ENCODE measurements around the gene EFNA5. TPM values are rescaled to one million over a fixed set of nuclear protein-coding genes. Genes with fewer than 3 reads are reported as not detected.
"Not testable (repeated sequence)": the region's sequence is repeated elsewhere in the genome, so short reads cannot be mapped to it uniquely, and the experiment has no call there.

The EFNA5 gene
- total and polyA plus RNA-seq, 5 donors from 2014 or later: 0.73 TPM; not detected in 4

DNA sequence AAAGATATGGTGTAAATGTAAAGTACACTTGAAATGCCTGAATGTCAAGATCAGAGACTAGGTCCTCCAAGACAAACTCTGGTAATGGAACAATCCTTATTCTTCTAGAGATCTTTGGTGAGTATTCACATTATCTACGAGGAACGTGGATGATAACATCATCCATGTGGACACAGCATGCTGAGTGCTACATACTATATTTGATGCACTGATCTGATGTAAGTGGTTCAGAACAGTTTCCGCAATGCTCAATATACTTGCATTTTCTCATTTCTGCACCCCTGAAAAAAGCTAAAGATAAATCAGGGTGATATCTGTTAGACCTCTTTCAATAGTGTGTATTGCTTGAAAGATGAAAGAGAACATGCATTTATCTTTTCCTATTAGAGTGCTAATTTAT is 226.8 kb downstream of the EFNA5 start:
- ATAC-seq (ENCODE audit: low read depth in 2 of 2) (no peak), DNase-seq (no peak)
- Mint-ChIP-seq H3K36me3 (no peaks in the 10 kb centered on the region), H3K27me3 (peaks cover 7% of the 10 kb centered on the region), H3K9me3 (peaks cover 0 to 13% (median 2%) of the 10 kb centered on the region in 7 donors), H3K27ac (no peak overlapping the region), H3K4me3 (no peak overlapping the region), H3K4me1 (peaks cover 0 to 4% (median 0%) of the 10 kb centered on the region in 4 donors)
- no peaks in the 10 kb centered on the region for H3K4me1 ChIP-seq (ENCODE audit: control insufficient read depth, insufficient read depth, low read length, poor library complexity, severe bottlenecking)
- H3K4me3 ChIP-seq (ENCODE audit: low read depth, low read length): no peak overlapping the region
- H3K27me3 ChIP-seq (ENCODE audit: control insufficient read depth, insufficient read depth, low read length): peaks cover 3% of the 10 kb centered on the region
- H3K9me3 ChIP-seq (ENCODE audit: control insufficient read depth in 2 of 2, low read length in 2 of 2): peaks cover 0 to 3% of the 10 kb centered on the region in 2 experiments
- no peak overlapping the region for H3K27ac ChIP-seq (ENCODE audit: insufficient read depth, low read length, poor library complexity, severe bottlenecking)
- H3K36me3 ChIP-seq (ENCODE audit: control insufficient read depth, insufficient read depth, low read length): no peaks in the 10 kb centered on the region

DNA sequence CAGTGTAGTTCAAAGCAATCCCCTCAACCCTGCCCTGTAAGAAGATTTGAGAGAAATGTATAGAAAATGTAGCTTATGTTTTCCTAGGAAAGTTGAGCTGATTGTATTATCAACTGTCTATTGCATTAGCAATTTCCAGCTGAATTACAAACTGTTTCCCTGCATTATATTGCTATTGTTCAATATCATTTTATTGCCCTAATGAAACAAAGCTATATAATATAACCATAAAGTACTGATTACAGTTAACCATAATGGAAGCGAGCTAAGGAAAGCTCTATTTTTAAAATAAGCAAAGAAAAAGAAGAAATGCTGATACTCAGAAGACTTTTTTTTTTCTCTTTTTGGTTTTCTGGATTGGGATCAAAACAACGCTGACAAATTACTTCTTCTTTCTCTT is 228.3 kb downstream of the EFNA5 start:
- Mint-ChIP-seq H3K36me3 (no peaks in the 10 kb centered on the region), H3K4me1 (peaks cover 0 to 3% (median 0%) of the 10 kb centered on the region in 4 donors), H3K4me3 (no peak overlapping the region), H3K27ac (no peak overlapping the region), H3K9me3 (peaks cover under 1 to 13% (median 2%) of the 10 kb centered on the region in 7 donors), H3K27me3 (peaks cover 7% of the 10 kb centered on the region)
- no peaks in the 10 kb centered on the region for H3K36me3 ChIP-seq (ENCODE audit: control insufficient read depth, insufficient read depth, low read length)
- no peak overlapping the region for H3K27ac ChIP-seq (ENCODE audit: insufficient read depth, low read length, poor library complexity, severe bottlenecking)
- ATAC-seq (ENCODE audit: low read depth in 2 of 2) (no peak), DNase-seq (no peak)
- H3K4me3 ChIP-seq (ENCODE audit: low read depth, low read length): no peak overlapping the region
- H3K9me3 ChIP-seq (ENCODE audit: control insufficient read depth in 2 of 2, low read length in 2 of 2): peaks cover 0 to 4% of the 10 kb centered on the region in 2 experiments
- H3K27me3 ChIP-seq (ENCODE audit: control insufficient read depth, insufficient read depth, low read length): peaks cover 3% of the 10 kb centered on the region
- no peaks in the 10 kb centered on the region for H3K4me1 ChIP-seq (ENCODE audit: control insufficient read depth, insufficient read depth, low read length, poor library complexity, severe bottlenecking)

DNA sequence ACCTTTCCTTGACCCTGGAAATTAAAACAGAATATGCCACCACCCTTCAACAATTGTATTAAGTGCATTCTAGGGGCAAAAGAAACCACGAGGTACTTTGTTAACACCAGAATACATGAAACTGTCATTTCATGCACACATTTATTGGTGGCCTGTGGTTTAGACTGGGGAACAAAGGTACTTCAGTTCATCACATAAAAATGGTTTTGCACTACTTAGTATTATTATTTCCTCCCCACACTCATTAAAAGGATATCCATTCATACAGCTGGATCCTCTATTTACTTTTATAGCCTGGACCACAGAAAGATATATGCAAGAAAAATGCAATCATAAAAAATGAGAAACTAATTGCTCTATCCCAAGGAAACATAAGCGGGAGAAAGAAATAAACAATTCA is 230.9 kb downstream of the EFNA5 start:
- Histone ChIP-seq H3K9me3 (ENCODE audit: control insufficient read depth in 2 of 2, low read length in 2 of 2) (peaks cover 0 to 4% of the 10 kb centered on the region in 2 experiments), H3K36me3 (ENCODE audit: control insufficient read depth, insufficient read depth, low read length) (no peaks in the 10 kb centered on the region), H3K4me3 (ENCODE audit: low read depth, low read length) (no peak overlapping the region), H3K27me3 (ENCODE audit: control insufficient read depth, insufficient read depth, low read length) (peaks cover 3% of the 10 kb centered on the region), H3K4me1 (ENCODE audit: control insufficient read depth, insufficient read depth, low read length, poor library complexity, severe bottlenecking) (no peaks in the 10 kb centered on the region), H3K27ac (ENCODE audit: insufficient read depth, low read length, poor library complexity, severe bottlenecking) (no peak overlapping the region)
- ATAC-seq (ENCODE audit: low read depth in 2 of 2) (no peak), DNase-seq (no peak)
- Mint-ChIP-seq H3K4me1 (no peaks in the 10 kb centered on the region), H3K4me3 (no peak overlapping the region), H3K27ac (no peak overlapping the region), H3K36me3 (no peaks in the 10 kb centered on the region), H3K9me3 (peaks cover 0 to 11% (median 3%) of the 10 kb centered on the region in 7 donors), H3K27me3 (peaks cover 11% of the 10 kb centered on the region)

DNA sequence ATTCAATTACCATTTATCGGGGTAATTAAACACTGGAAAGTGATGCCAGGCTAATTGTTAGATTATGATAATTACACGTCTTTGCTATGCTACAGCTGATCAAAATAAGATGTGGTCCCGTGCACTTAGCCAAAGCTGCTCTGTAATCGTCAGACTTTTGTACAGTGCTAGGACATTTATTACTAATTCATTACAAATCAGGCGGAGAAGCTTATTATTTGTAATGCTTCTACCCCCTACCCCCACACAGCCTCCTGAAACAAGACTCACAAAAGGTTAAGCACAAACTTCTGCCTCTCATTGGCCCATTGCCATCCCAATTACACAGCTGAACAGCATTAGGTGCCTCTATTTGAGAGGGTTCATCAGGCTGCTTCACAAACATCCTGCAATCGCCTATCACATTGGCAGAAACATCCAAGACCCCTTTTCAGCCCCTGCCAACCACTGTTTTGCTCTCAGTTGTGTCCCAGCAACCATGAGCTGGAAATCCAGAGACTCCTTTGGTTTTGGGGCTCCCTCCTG is 232.7 kb downstream of the EFNA5 start:
- no peaks in the 10 kb centered on the region for H3K36me3 Mint-ChIP-seq
- H3K4me1 ChIP-seq (ENCODE audit: control insufficient read depth, insufficient read depth, low read length, poor library complexity, severe bottlenecking): no peaks in the 10 kb centered on the region
- DNase-seq (no peak), ATAC-seq (ENCODE audit: low read depth in 2 of 2) (no peak)
- peaks cover 7% of the 10 kb centered on the region for H3K27me3 Mint-ChIP-seq
- peaks cover 0 to 4% of the 10 kb centered on the region in 2 experiments for H3K9me3 ChIP-seq (ENCODE audit: control insufficient read depth in 2 of 2, low read length in 2 of 2)
- no peak overlapping the region for H3K4me3 ChIP-seq (ENCODE audit: low read depth, low read length)
- no peak overlapping the region for H3K27ac Mint-ChIP-seq
- H3K27ac ChIP-seq (ENCODE audit: insufficient read depth, low read length, poor library complexity, severe bottlenecking): no peak overlapping the region
- no peak overlapping the region for H3K4me3 Mint-ChIP-seq
- H3K4me1 Mint-ChIP-seq: no peaks in the 10 kb centered on the region
- peaks cover 0 to 11% (median 3%) of the 10 kb centered on the region in 7 donors for H3K9me3 Mint-ChIP-seq
- H3K27me3 ChIP-seq (ENCODE audit: control insufficient read depth, insufficient read depth, low read length): peaks cover 3% of the 10 kb centered on the region
- no peaks in the 10 kb centered on the region for H3K36me3 ChIP-seq (ENCODE audit: control insufficient read depth, insufficient read depth, low read length)

DNA sequence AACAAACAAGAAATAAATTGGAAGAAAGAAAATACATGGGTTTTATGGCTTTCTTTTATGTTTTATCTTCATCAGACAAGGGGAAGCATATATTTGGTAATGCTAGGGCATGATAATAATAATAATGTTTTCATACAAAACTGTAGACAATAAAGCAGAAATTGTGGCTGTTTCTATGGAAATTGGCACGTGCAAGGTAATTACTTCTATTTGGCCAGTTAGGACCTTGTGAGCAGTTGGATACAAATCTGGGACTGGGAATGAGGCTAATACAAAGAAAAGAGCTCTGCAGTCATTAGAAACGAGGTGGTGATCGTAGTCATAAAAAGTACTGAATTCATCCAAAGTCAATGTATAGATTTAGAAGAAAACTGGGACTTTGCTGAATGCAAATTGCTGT is 233.6 kb downstream of the EFNA5 start:
- H3K4me3 ChIP-seq (ENCODE audit: low read depth, low read length): no peak overlapping the region
- no peaks in the 10 kb centered on the region for H3K4me1 Mint-ChIP-seq
- H3K27ac ChIP-seq (ENCODE audit: insufficient read depth, low read length, poor library complexity, severe bottlenecking): no peak overlapping the region
- ATAC-seq (ENCODE audit: low read depth in 2 of 2) (no peak), DNase-seq (no peak)
- peaks cover 0 to 11% (median 3%) of the 10 kb centered on the region in 7 donors for H3K9me3 Mint-ChIP-seq
- H3K4me3 Mint-ChIP-seq: no peak overlapping the region
- peaks cover 0 to 4% of the 10 kb centered on the region in 2 experiments for H3K9me3 ChIP-seq (ENCODE audit: control insufficient read depth in 2 of 2, low read length in 2 of 2)
- H3K36me3 Mint-ChIP-seq: no peaks in the 10 kb centered on the region
- H3K27me3 ChIP-seq (ENCODE audit: control insufficient read depth, insufficient read depth, low read length): peaks cover 3% of the 10 kb centered on the region
- peaks cover 4% of the 10 kb centered on the region for H3K27me3 Mint-ChIP-seq
- no peaks in the 10 kb centered on the region for H3K36me3 ChIP-seq (ENCODE audit: control insufficient read depth, insufficient read depth, low read length)
- no peak overlapping the region for H3K27ac Mint-ChIP-seq
- no peaks in the 10 kb centered on the region for H3K4me1 ChIP-seq (ENCODE audit: control insufficient read depth, insufficient read depth, low read length, poor library complexity, severe bottlenecking)

DNA sequence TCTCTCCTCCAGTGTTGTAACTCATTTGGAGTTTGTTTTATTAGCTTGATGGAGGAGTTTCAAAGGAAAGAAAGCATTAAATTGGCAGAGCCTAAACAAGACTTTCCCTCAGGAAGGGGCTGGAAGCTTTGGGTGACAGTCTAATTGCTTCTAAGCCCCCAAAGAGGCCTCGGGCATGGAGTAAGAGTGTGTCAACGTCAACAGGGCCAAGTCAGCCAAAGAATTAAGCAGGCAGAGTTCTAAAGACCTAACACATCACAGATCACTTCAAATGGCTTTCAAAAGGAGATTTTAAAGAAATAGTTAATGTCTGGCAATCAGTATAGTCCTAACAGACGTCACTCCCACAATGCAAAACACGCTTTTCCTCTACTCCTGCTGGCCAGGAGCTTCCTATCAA is 234.5 kb downstream of the EFNA5 start:
- no peak overlapping the region for H3K4me3 ChIP-seq (ENCODE audit: low read depth, low read length)
- no peak for ATAC-seq (ENCODE audit: low read depth in 2 of 2)
- no peaks in the 10 kb centered on the region for H3K4me1 ChIP-seq (ENCODE audit: control insufficient read depth, insufficient read depth, low read length, poor library complexity, severe bottlenecking)
- Mint-ChIP-seq H3K9me3 (peaks cover 0 to 11% (median 3%) of the 10 kb centered on the region in 7 donors), H3K4me1 (no peaks in the 10 kb centered on the region), H3K36me3 (no peaks in the 10 kb centered on the region), H3K27me3 (peaks cover 4% of the 10 kb centered on the region), H3K4me3 (no peak overlapping the region), H3K27ac (no peak overlapping the region)
- DNase-seq: no peak
- H3K9me3 ChIP-seq (ENCODE audit: control insufficient read depth in 2 of 2, low read length in 2 of 2): peaks cover 0 to 4% of the 10 kb centered on the region in 2 experiments
- H3K36me3 ChIP-seq (ENCODE audit: control insufficient read depth, insufficient read depth, low read length): no peaks in the 10 kb centered on the region
- H3K27me3 ChIP-seq (ENCODE audit: control insufficient read depth, insufficient read depth, low read length): peaks cover 3% of the 10 kb centered on the region
- H3K27ac ChIP-seq (ENCODE audit: insufficient read depth, low read length, poor library complexity, severe bottlenecking): no peak overlapping the region

DNA sequence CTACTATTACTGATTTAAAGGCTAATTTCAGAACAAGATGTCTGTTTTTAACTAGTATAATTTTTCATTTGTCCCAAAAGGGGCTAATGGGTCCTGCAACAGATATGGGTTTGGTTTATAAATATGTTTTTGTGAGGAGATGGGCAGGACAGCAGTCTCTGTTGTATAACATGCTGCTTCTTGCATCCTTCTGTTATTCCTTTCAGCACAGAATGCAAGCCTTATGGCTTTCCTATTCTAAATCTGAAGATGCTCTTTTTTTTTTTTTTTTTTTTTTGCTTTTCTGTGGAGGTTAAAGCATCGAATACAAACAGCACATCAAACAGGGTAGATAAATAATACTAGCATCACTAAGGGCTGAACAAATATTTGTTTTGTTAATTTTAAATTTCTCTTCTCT is 235.7 kb downstream of the EFNA5 start:
- Mint-ChIP-seq H3K9me3 (peaks cover 0 to 11% (median 3%) of the 10 kb centered on the region in 7 donors), H3K4me1 (peaks cover 0 to 2% (median 0%) of the 10 kb centered on the region in 4 donors), H3K4me3 (no peak overlapping the region), H3K27me3 (peaks cover 4% of the 10 kb centered on the region), H3K36me3 (no peaks in the 10 kb centered on the region), H3K27ac (no peak overlapping the region)
- DNase-seq: no peak
- H3K4me3 ChIP-seq (ENCODE audit: low read depth, low read length): no peak overlapping the region
- no peaks in the 10 kb centered on the region for H3K27me3 ChIP-seq (ENCODE audit: control insufficient read depth, insufficient read depth, low read length)
- H3K9me3 ChIP-seq (ENCODE audit: control insufficient read depth in 2 of 2, low read length in 2 of 2): peaks cover 0 to 4% of the 10 kb centered on the region in 2 experiments
- H3K36me3 ChIP-seq (ENCODE audit: control insufficient read depth, insufficient read depth, low read length): no peaks in the 10 kb centered on the region
- no peaks in the 10 kb centered on the region for H3K4me1 ChIP-seq (ENCODE audit: control insufficient read depth, insufficient read depth, low read length, poor library complexity, severe bottlenecking)
- H3K27ac ChIP-seq (ENCODE audit: insufficient read depth, low read length, poor library complexity, severe bottlenecking): no peak overlapping the region
- no peak for ATAC-seq (ENCODE audit: low read depth in 2 of 2)

DNA sequence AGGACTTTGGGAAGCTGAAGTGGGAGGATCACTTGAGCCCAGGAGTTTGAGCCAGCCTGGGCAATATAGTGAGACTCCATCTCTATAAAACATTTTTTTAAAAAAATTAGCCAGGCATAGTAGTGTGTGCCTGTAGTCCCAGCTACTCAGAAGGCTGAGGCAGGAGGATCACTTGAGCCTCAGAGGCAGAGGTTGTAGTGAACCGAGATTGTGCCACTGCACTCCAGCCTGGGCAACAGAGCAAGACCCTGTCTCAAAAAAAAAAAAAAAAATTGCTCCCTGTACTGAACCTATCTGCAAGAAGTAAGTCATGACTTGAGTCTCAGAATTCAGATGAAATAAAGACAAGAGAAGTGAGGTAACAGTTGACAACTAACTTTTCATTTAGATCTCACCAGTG is 237.1 kb downstream of the EFNA5 start:
- not testable (repeated sequence) for H3K9me3 ChIP-seq (ENCODE audit: control insufficient read depth in 2 of 2, low read length in 2 of 2); H3K27me3 ChIP-seq (ENCODE audit: control insufficient read depth, insufficient read depth, low read length); H3K27ac ChIP-seq (ENCODE audit: insufficient read depth, low read length, poor library complexity, severe bottlenecking); H3K4me1 Mint-ChIP-seq; H3K27me3 Mint-ChIP-seq; H3K27ac Mint-ChIP-seq; H3K9me3 Mint-ChIP-seq; H3K4me1 ChIP-seq (ENCODE audit: control insufficient read depth, insufficient read depth, low read length, poor library complexity, severe bottlenecking); DNase-seq; H3K4me3 Mint-ChIP-seq; H3K36me3 Mint-ChIP-seq; H3K36me3 ChIP-seq (ENCODE audit: control insufficient read depth, insufficient read depth, low read length); H3K4me3 ChIP-seq (ENCODE audit: low read depth, low read length); ATAC-seq (ENCODE audit: low read depth in 2 of 2)

All from CD4-positive, CD25-positive, alpha-beta regulatory T cell (primary cell).